Right cardiac atrium (tissue), 5 donors: Measurements from ENCODE around the gene FAM163B. TPM values are rescaled to one million over a fixed set of nuclear protein-coding genes. Genes with fewer than 3 reads are reported as not detected.

ENCODE experiments used
- ATAC-seq, 2 donors: fragments of 200-7000 bp; cut with Tn5 transposase; one replicate each; pipeline versions ENCODE4 v1.8.0 to v1.9.1; 2020; ENCODE audit warnings: moderate library complexity in 2 of 2, mild to moderate bottlenecking in 1 of 2
- DNase-seq, 3 donors: peaks; one replicate each; pipeline ENCODE4 v3.0.0-alpha.2; 2020
- H3K27ac ChIP-seq: one replicate; pipeline ENCODE4 v1.5.1; 2013; ENCODE audit warnings: mild to moderate bottlenecking, low read length, control low read depth, moderate library complexity
- H3K27me3 ChIP-seq: one replicate; pipeline ENCODE4 v1.6.1; 2013; ENCODE audit not compliant: control insufficient read depth, insufficient read depth
- H3K4me1 ChIP-seq: one replicate; pipeline ENCODE4 v1.6.1; 2013; ENCODE audit warnings: low read length; ENCODE audit not compliant: control insufficient read depth, insufficient read depth
- H3K4me3 ChIP-seq: one replicate; pipeline ENCODE4 v1.5.1; 2013; ENCODE audit warnings: low read length, control low read depth
- H3K9me3 ChIP-seq: one replicate; pipeline ENCODE4 v1.6.1; 2013; ENCODE audit warnings: low read length; ENCODE audit not compliant: control insufficient read depth
- WGBS: extraction: QIAGEN DNeasy Blood & Tissue Kit; methylation state at CpG from one replicate; pipeline ENCODE4 v1.1.7; 2013; 5-methylcytosine and 5-hydroxymethylcytosine counted together
- intact Hi-C, 4 donors: fragments of 100-400 bp; cut with DNase I; formaldehyde crosslinking; loops; one replicate each; pipeline versions ENCODE4 v1.11.0 to v1.14.0; 2022 to 2023
- polyA plus RNA-seq: library from polyadenylated mRNA; stranded (reverse); fragments of 200-250 nt; gene quantifications from one replicate; pipeline ENCODE4 v1.2.3, GENCODE V29; 2013
- total RNA-seq, 4 donors: library from RNA; stranded (reverse); fragmentation: NEBNext Ultra II Directional; extraction: Animal tissue kit (Norgen Biotek cat#: 25700); gene quantifications; one replicate each; pipeline ENCODE4 v1.2.1, GENCODE V29; 2021
- donor health status: healthy with polysubstance abuse.
- donor health status: DM: no; HTN: yes; CAD: no.
- donor health status: DM: no; HTN: no; CAD: no.
- donor health status: DM: no; HTN: yes; CAD: no; lungs with severe emphysema.
- donor health status: DM: yes; HTN: yes; CAD: no.

Gene FAM163B
- total and polyA plus RNA-seq, 5 donors, result 1.2 to 5.4 (median 1.6) TPM

GRCh38 chr9:133572821-133573361, 36.3 kb downstream of the FAM163B start:
- H3K9me3 ChIP-seq, result no peaks in the 10 kb centered on the region
- ATAC-seq, result peak; percentile 74 to 80
- H3K4me3 ChIP-seq, result no peak overlapping the region
- peaks cover 2% of the 10 kb centered on the region for H3K4me1 ChIP-seq
- WGBS, result 40% methylated on average over 15 of the region's 15 CpGs
- no peaks in the 10 kb centered on the region for H3K27me3 ChIP-seq
- DNase-seq, result peak; percentile 87 to 95 (median 94)
- intact Hi-C loops, result no loop called here
- H3K27ac ChIP-seq, result no peak overlapping the region

- Histone ChIP-seq H3K27ac (no peak overlapping the region), H3K9me3 (no peaks in the 10 kb centered on the region), H3K4me1 (peaks cover 2% of the 10 kb centered on the region), H3K4me3 (no peak overlapping the region), H3K27me3 (no peaks in the 10 kb centered on the region)
- ATAC-seq, result no peak
- DNase-seq, result peak in 2 of 3 donors; percentile 56 to 72
- intact Hi-C loops, result no loop called here
- WGBS, result 80% methylated on average over 20 of the region's 20 CpGs
Measured at GRCh38 chr9:133571896-133572595, 37.1 kb downstream of the FAM163B start.

DNA sequence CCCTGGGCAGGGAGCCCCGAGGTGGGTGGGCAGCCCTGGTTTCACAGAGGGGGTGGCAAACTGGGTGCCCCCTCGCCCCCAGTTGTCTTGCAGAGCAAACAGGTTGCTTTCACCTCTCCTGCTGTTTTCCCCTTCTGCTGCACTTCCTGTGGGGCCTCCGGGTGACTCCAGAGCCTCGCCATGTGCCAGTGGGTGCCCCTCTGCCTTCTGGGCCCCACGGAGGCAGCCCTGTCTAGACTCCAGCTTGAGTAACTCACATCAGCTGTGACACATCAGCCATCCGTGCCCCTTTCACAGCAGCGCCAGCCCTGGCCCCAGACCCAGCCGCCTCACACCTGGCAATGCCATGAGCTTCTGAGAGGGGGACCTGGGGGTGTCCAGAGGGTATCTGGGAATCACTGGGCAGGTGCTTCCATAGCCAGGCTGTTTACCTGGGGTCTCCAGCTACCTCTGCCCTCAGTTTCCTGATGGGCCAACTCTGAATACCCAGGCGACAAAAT, 37.7 kb downstream of the FAM163B start:
- no peak for ATAC-seq
- DNase-seq, result peak in 2 of 3 donors; percentile 43 to 67
- intact Hi-C loops, result no loop called here
- Histone ChIP-seq H3K4me1 (peaks cover under 1% of the 10 kb centered on the region), H3K27me3 (no peaks in the 10 kb centered on the region), H3K27ac (no peak overlapping the region), H3K4me3 (no peak overlapping the region), H3K9me3 (no peaks in the 10 kb centered on the region)
- 85% methylated on average over 9 of the region's 9 CpGs for WGBS

- H3K9me3 ChIP-seq, result no peaks in the 10 kb centered on the region
- no peaks in the 10 kb centered on the region for H3K27me3 ChIP-seq
- no peaks in the 10 kb centered on the region for H3K4me1 ChIP-seq
- WGBS, result 84% methylated on average over 16 of the region's 16 CpGs
- ATAC-seq (no peak), DNase-seq (peak in 2 of 3 donors; percentile 50 to 55)
- intact Hi-C loops, result no loop called here
- H3K4me3 ChIP-seq, result no peak overlapping the region
- H3K27ac ChIP-seq, result no peak overlapping the region
Measured at GRCh38 chr9:133570691-133571080, 38.5 kb downstream of the FAM163B start.

GRCh38 chr9:133569891-133570690, 39.1 kb downstream of the FAM163B start:
- DNase-seq, result peak in 2 of 3 donors; percentile 69 to 70
- Histone ChIP-seq H3K4me1 (no peaks in the 10 kb centered on the region), H3K9me3 (no peaks in the 10 kb centered on the region), H3K27me3 (no peaks in the 10 kb centered on the region), H3K4me3 (no peak overlapping the region), H3K27ac (no peak overlapping the region)
- 69% methylated on average over 36 of the region's 36 CpGs for WGBS
- ATAC-seq, result no peak
- intact Hi-C loops, result no loop called here

GRCh38 chr9:133569121-133569785, 39.9 kb downstream of the FAM163B start:
- DNase-seq (no peak), ATAC-seq (no peak)
- Histone ChIP-seq H3K4me1 (no peaks in the 10 kb centered on the region), H3K4me3 (no peak overlapping the region), H3K27me3 (no peaks in the 10 kb centered on the region), H3K9me3 (no peaks in the 10 kb centered on the region), H3K27ac (no peak overlapping the region)
- intact Hi-C loops, result no loop called here
- WGBS, result 88% methylated on average over 14 of the region's 14 CpGs

DNA sequence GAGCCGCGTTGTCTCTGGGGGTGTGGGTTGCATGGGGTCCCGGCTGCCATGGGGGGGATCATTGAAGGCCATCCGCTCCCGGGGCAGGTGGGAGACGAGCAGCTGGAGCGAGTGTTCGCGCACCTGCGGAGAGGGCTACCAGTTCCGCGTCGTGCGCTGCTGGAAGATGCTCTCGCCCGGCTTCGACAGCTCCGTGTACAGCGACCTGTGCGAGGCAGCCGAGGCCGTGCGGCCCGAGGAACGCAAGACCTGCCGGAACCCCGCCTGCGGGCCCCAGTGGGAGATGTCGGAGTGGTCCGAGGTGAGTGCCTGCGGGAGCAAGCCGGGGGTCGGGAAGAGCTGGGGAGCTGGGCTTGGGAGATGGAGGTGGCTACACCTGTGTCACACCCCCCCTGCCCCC, 41.0 kb downstream of the FAM163B start:
- WGBS, result 95% methylated on average over 33 of the region's 33 CpGs

GRCh38 chr9:133566817-133567216, 42.4 kb downstream of the FAM163B start:
- no peaks in the 10 kb centered on the region for H3K9me3 ChIP-seq
- WGBS, result 95% methylated on average over 17 of the region's 17 CpGs
- no peak overlapping the region for H3K27ac ChIP-seq
- DNase-seq (peak in 1 of 3 donors; percentile 62), ATAC-seq (no peak)
- intact Hi-C loops, result no loop called here
- H3K4me1 ChIP-seq, result peaks cover 9% of the 10 kb centered on the region
- no peak overlapping the region for H3K4me3 ChIP-seq
- no peaks in the 10 kb centered on the region for H3K27me3 ChIP-seq

More for the DNA sequence above, 41.0 kb downstream of the FAM163B start:
- Histone ChIP-seq H3K27ac (no peak overlapping the region), H3K4me1 (peaks cover 3% of the 10 kb centered on the region), H3K9me3 (no peaks in the 10 kb centered on the region), H3K4me3 (no peak overlapping the region), H3K27me3 (no peaks in the 10 kb centered on the region)
- ATAC-seq (no peak), DNase-seq (peak in 2 of 3 donors; percentile 64 to 65)
- intact Hi-C loops, result no loop called here

- Histone ChIP-seq H3K4me1 (peaks cover 9% of the 10 kb centered on the region), H3K4me3 (no peak overlapping the region), H3K27ac (no peak overlapping the region), H3K9me3 (no peaks in the 10 kb centered on the region), H3K27me3 (no peaks in the 10 kb centered on the region)
- ATAC-seq (no peak), DNase-seq (peak in 1 of 3 donors; percentile 64)
- intact Hi-C loops, result no loop called here
- WGBS, result 94% methylated on average over 14 of the region's 14 CpGs
Measured at GRCh38 chr9:133566382-133566781, 42.8 kb downstream of the FAM163B start.

DNA sequence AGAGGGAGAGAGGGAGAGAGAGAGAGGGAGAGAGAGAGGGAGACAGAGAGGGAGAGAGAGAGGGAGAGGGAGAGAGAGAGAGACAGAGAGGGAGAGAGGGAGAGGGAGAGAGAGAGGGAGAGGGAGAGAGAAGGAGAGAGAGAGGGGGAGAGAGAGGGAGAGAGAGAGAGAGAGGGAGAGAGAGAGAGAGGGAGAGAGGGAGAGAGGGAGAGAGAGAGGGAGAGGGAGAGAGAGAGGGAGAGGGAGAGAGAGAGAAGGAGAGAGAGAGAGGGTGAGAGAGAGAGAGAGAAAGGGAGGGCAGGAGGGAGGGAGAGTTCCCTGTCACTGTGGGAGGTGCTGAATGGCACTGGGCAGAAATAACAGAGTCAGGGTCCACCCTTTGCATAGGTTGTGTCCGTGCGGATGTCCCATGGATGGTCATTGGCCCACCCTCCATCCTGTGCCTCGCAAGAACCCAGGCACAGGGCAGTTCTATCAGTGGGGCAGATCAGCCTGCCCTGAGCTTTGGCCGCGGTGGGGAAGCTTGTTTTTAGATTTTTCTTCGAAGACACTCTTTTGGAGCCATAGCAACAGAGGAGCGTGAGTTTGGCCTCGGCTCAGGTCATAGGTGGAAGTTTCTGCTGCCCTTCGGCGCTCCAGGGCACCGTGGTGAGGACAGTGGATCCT, 44.6 kb downstream of the FAM163B start:
- peak; percentile 2 to 3 for ATAC-seq
- DNase-seq, result peak in 2 of 3 donors; percentile 64 to 66
- Histone ChIP-seq H3K4me3 (no peak overlapping the region), H3K4me1 (peaks cover 15% of the 10 kb centered on the region), H3K27ac (peak overlapping the region; percentile 65), H3K9me3 (no peaks in the 10 kb centered on the region), H3K27me3 (no peaks in the 10 kb centered on the region)
- intact Hi-C loops, result no loop called here
- WGBS, result 72% methylated on average over 11 of the region's 11 CpGs
